ENCODE results near the gene SND1.

Gene SND1

DNA sequence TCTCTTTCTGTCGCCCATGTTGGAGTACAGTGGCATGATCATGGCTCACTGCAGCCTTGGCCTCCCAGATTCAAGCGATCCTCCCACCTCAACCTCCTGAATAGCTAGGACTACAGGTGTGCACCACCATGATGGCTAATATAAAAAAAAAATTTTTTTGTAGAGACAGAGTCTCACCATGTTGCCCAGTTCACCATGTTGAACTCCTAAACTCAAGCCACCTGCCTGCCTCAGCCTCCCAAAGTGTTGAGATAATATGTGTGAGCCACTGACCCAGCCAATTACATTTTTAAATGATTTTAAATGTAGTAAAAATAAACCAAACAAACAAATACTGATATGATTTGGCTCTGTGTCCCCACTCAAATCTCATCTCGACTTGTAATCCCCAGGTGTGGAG is 487.4 kb downstream of the SND1 start:
- no peak for DNase-seq (ENCODE audit: low spot score)

DNA sequence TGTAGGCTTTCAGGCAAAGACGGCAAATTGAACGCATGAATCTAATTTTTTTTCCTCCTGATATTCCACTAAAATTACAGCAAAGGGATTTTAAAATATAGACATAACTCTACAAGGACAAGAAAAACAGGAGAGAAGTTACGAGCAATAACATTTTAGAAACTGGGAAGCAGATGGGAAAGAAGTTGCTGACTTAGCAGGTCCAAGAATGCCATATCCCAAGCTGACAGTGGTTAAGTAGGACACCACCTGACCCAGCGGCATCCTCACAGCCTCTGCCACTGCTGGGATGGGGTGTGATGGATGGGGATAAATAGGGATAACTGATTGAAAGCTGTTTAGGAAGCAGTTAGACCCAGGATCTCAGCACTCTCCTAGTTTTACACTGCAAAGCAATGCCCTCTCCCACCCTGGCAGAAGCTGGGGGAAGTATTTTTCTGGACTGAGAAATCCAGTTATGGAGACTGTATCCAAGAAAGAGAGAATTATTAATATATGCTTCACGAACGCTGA is 489.7 kb downstream of the SND1 start:
- no peak for DNase-seq (ENCODE audit: low spot score)

Measured in left forelimb (tissue), 1 donor.